DND-41 (cell line): ENCODE measurements around the gene ITGB5.

Experiments
- CTCF ChIP-seq: IDR thresholded peaks from 2 replicates; pipeline ENCODE4 v1.5.1; 2012; ENCODE audit warnings: borderline replicate concordance, low read length, moderate library complexity, mild to moderate bottlenecking; ENCODE audit not compliant: poor library complexity, severe bottlenecking; ENCODE audit errors: extremely low read depth
- EZH2 ChIP-seq: IDR thresholded peaks from 3 replicates; pipeline ENCODE4 v1.6.1; 2012; ENCODE audit warnings: borderline replicate concordance, low read depth, mild to moderate bottlenecking, moderate library complexity, low read length, inconsistent platforms; ENCODE audit not compliant: severe bottlenecking

- TF ChIP-seq CTCF (no peak), EZH2 (no peak)
Measured at GRCh38 chr3:124748560-124749198, 138.5 kb downstream of the ITGB5 start.
